Hepatocyte (in vitro differentiated cells): ENCODE data around the gene GJC2. TPM values are rescaled to one million over a fixed set of nuclear protein-coding genes. Genes with fewer than 3 reads are reported as not detected.
A peak's percentile ranks its signal among the peaks of the same experiment; 100 is the strongest.

Experiments
- DNase-seq: peaks from one replicate; pipeline ENCODE4 v3.0.0-alpha.2; 2016; ENCODE audit warnings: low spot score
- H2AFZ ChIP-seq: fragments of 200-600 bp; sonication (generic); 2 replicates; pipeline ENCODE4 v1.6.0; 2016; ENCODE audit warnings: antibody characterized with exemption, mild to moderate bottlenecking
- H3K27ac ChIP-seq: fragments of 200-600 bp; sonication (generic); 2 replicates; pipeline ENCODE4 v1.5.1; 2016; ENCODE audit warnings: mild to moderate bottlenecking
- H3K27me3 ChIP-seq: fragments of 200-600 bp; sonication (generic); 2 replicates; pipeline ENCODE4 v1.6.1; 2016
- H3K36me3 ChIP-seq: fragments of 200-600 bp; sonication (generic); replicated peaks from 2 replicates; pipeline ENCODE4 v1.5.1; 2016; ENCODE audit warnings: low read depth; ENCODE audit not compliant: insufficient read depth
- H3K4me1 ChIP-seq: fragments of 200-600 bp; sonication (generic); 2 replicates; pipeline ENCODE4 v1.5.1; 2016; ENCODE audit warnings: mild to moderate bottlenecking, moderate library complexity; ENCODE audit not compliant: insufficient read depth
- H3K4me2 ChIP-seq: fragments of 200-600 bp; sonication (generic); 2 replicates; pipeline ENCODE4 v1.6.0; 2016
- H3K4me3 ChIP-seq: fragments of 200-600 bp; sonication (generic); 2 replicates; pipeline ENCODE4 v1.5.1; 2016; ENCODE audit warnings: mild to moderate bottlenecking
- H3K79me2 ChIP-seq: fragments of 200-600 bp; sonication (generic); 2 replicates; pipeline ENCODE4 v1.6.0; 2017; ENCODE audit warnings: mild to moderate bottlenecking
- H3K9me2 ChIP-seq: fragments of 200-600 bp; sonication (generic); replicated peaks from 2 replicates; pipeline ENCODE4 v1.6.0; 2017; ENCODE audit warnings: mild to moderate bottlenecking; ENCODE audit not compliant: insufficient read depth
- H3K9me3 ChIP-seq: fragments of 200-600 bp; sonication (generic); 2 replicates; pipeline ENCODE4 v1.5.1; 2016; ENCODE audit warnings: low read depth, mild to moderate bottlenecking
- H4K20me1 ChIP-seq: fragments of 200-600 bp; sonication (generic); 2 replicates; pipeline ENCODE4 v1.6.0; 2016; ENCODE audit warnings: mild to moderate bottlenecking; ENCODE audit not compliant: insufficient read depth, poor library complexity, severe bottlenecking
- EZH2 ChIP-seq: fragments of 200-600 bp; sonication (generic); IDR thresholded peaks from 2 replicates; pipeline ENCODE4 v1.6.1; 2016; ENCODE audit warnings: antibody characterized with exemption, mild to moderate bottlenecking, borderline replicate concordance
- EZH2phosphoT487 ChIP-seq: fragments of 200-600 bp; sonication (generic); IDR thresholded peaks from one replicate; pipeline ENCODE4 v1.6.1; 2018; ENCODE audit warnings: antibody characterized with exemption, mild to moderate bottlenecking, low read depth, moderate library complexity; ENCODE audit not compliant: unreplicated experiment, severe bottlenecking
- WGBS: methylation state at CpG from one replicate; pipeline ENCODE4 v1.1.6; 2016; ENCODE audit warnings: low lambda C conversion rate; ENCODE audit errors: missing lambda C conversion rate; 5-methylcytosine and 5-hydroxymethylcytosine counted together
- polyA plus RNA-seq: library from polyadenylated mRNA; unstranded; fragments of >200 nt; fragmentation: Nextera tagmentation; extraction: Ambion mirVana; gene quantifications from 2 replicates; pipeline ENCODE4 v1.2.1, GENCODE V29; 2016
- total RNA-seq: library from RNA; depleted of rRNA; stranded (reverse); fragments of >200 nt; gene quantifications from 2 replicates; pipeline ENCODE4 v1.2.3, GENCODE V29; 2014
- TF ChIP-seq, protein P1 (sequence below): fragments of 200-600 bp; sonication (generic); IDR thresholded peaks from 2 replicates; pipeline ENCODE4 v1.5.1; 2016; ENCODE audit warnings: antibody characterized with exemption, mild to moderate bottlenecking; ENCODE audit not compliant: poor library complexity

GJC2 gene
- total and polyA plus RNA-seq, 2 experiments from 2014 or later, result 0.40 to 1.6 TPM

DNA sequence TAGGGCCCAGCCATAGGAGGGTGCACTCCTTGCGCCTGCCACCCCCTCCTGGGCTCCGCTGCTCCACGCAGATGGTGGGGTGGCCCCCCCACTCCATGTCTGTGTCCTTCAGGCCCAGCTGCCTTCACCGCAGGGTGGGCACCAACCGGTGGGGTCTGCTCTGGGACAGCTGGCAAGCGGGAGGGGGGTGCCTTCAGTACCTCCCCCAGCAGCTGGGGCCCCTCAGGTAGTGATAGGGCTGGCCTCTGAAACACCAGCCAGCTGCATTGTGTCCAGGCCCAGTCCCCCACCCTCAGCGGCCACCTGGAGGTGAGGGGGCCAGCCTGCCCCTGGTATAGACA lies 360 bp downstream of the GJC2 start:
- DNase-seq, result no peak
- no peak overlapping the region for H3K4me3 ChIP-seq
- H3K4me1 ChIP-seq, result peaks cover 30% of the 10 kb centered on the region
- H3K36me3 ChIP-seq, result no peaks in the 10 kb centered on the region
- H3K27ac ChIP-seq, result peak overlapping the region; percentile 91
- H3K79me2 ChIP-seq, result peaks cover 17% of the 10 kb centered on the region
- H3K9me3 ChIP-seq, result no peaks in the 10 kb centered on the region
- H3K27me3 ChIP-seq, result no peaks in the 10 kb centered on the region
- whole genome bisulfite sequencing, result 94% methylated on average over 7 of the region's 7 CpGs
- peaks cover 18% of the 10 kb centered on the region for H4K20me1 ChIP-seq
- H2AFZ ChIP-seq, result no peak overlapping the region
- H3K4me2 ChIP-seq, result peak overlapping the region; percentile 62
- H3K9me2 ChIP-seq, result no peaks in the 10 kb centered on the region
- TF ChIP-seq, protein P1, sequence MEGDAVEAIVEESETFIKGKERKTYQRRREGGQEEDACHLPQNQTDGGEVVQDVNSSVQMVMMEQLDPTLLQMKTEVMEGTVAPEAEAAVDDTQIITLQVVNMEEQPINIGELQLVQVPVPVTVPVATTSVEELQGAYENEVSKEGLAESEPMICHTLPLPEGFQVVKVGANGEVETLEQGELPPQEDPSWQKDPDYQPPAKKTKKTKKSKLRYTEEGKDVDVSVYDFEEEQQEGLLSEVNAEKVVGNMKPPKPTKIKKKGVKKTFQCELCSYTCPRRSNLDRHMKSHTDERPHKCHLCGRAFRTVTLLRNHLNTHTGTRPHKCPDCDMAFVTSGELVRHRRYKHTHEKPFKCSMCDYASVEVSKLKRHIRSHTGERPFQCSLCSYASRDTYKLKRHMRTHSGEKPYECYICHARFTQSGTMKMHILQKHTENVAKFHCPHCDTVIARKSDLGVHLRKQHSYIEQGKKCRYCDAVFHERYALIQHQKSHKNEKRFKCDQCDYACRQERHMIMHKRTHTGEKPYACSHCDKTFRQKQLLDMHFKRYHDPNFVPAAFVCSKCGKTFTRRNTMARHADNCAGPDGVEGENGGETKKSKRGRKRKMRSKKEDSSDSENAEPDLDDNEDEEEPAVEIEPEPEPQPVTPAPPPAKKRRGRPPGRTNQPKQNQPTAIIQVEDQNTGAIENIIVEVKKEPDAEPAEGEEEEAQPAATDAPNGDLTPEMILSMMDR, result no peak
- no peak for TF ChIP-seq EZH2phosphoT487
- no peak for TF ChIP-seq EZH2

DNA sequence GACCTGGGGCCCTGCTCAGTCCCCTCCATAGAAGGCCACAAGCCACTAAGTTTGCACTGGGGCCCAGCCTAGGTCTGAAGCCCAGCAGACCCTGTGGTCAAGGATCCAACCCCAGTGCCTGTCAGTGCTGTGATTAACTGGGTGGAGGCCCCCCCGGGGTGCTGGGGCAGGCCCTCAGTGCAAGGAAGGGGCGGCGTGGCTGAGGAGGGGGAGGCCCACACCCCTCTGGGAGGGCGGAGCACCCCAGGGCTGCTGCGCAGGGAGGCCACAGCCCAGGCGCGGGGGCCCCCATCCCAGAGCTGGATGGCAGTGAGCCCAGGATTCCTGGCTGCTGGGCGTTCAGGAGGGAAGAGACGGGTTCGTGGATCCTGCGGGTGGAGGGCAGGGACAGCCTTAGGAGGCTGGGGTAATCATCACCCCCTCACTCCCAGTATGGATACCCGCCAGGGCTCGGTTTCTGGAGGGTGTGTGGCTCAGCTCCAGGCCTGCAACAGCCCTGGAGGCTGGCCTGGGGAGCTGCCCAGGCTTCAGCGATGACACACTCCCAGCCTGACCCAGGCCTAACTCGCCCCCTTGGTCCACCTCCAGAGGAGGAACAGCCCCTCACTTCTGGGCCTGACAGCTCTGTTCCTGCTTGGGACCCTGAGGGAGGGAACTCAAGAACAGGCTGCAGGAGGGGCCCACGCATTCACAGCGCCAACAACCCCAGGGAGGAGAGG lies 890 bp downstream of the GJC2 start:
- peak overlapping the region; percentile 62 for H3K4me2 ChIP-seq
- TF ChIP-seq EZH2, result no peak
- H2AFZ ChIP-seq, result no peak overlapping the region
- no peaks in the 10 kb centered on the region for H3K9me3 ChIP-seq
- peak overlapping the region; percentile 91 for H3K27ac ChIP-seq
- H3K4me1 ChIP-seq, result peaks cover 30% of the 10 kb centered on the region
- H4K20me1 ChIP-seq, result peaks cover 13% of the 10 kb centered on the region
- H3K36me3 ChIP-seq, result no peaks in the 10 kb centered on the region
- no peak overlapping the region for H3K4me3 ChIP-seq
- H3K27me3 ChIP-seq, result no peaks in the 10 kb centered on the region
- H3K9me2 ChIP-seq, result no peaks in the 10 kb centered on the region
- peak; percentile 63 for DNase-seq
- peaks cover 12% of the 10 kb centered on the region for H3K79me2 ChIP-seq
- 70% methylated on average over 14 of the region's 17 CpGs for WGBS

DNA sequence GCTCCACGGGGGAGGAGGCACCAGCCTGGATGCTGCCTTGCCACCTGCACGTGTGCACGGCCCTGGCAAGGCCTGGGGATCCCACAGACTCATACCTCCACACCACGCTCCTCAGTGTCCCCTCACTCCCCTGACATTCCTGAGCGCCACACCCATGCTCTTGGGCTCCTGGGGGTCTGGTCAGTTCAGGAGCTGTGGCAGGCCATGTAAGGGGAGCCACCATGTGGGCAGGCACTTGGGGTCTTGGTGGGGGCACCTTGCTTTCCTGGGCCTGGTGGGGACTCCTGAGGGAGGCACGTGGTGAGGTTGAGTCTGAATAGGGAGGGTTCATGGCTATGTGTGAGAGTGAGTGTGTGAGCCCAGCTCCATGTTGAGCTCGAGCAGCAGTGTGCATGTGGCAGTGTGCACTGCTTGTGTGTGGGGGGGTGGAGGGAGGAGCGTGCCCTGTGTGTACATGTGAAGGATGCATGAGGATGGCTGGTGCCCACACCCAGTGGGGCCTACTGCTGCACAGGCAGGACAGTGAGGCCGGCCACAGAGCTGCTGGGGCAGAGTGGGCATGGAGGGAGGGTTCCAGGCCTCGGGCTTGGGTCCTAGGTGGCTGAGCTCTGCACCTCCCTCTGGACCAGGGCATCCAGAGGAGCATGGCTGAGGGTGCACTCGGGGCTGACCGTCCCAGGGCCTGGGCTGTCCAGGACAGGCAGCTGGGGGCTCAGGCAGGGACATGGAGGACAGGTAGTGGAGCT lies 1.6 kb downstream of the GJC2 start:
- no peaks in the 10 kb centered on the region for H3K9me3 ChIP-seq
- H3K4me1 ChIP-seq, result peaks cover 30% of the 10 kb centered on the region
- peaks cover 7% of the 10 kb centered on the region for H4K20me1 ChIP-seq
- WGBS, result 93% methylated on average over 12 of the region's 12 CpGs
- H3K4me3 ChIP-seq, result no peak overlapping the region
- H3K36me3 ChIP-seq, result no peaks in the 10 kb centered on the region
- H3K4me2 ChIP-seq, result peak overlapping the region; percentile 62
- no peaks in the 10 kb centered on the region for H3K9me2 ChIP-seq
- DNase-seq, result no peak
- H3K27me3 ChIP-seq, result no peaks in the 10 kb centered on the region
- H3K79me2 ChIP-seq, result peaks cover 7% of the 10 kb centered on the region
- TF ChIP-seq EZH2phosphoT487, result no peak
- TF ChIP-seq, protein P1, result no peak
- no peak for TF ChIP-seq EZH2
- no peak overlapping the region for H2AFZ ChIP-seq
- peak overlapping the region; percentile 91 for H3K27ac ChIP-seq
